H9 (cell line): ENCODE data around the gene MRPL48. TPM values are rescaled to one million over a fixed set of nuclear protein-coding genes. Genes with fewer than 3 reads are reported as not detected.

Source experiments
- DNase-seq: peaks from one replicate; pipeline ENCODE4 v3.0.0-alpha.2; 2017
- H2AFZ ChIP-seq: one replicate; pipeline ENCODE4 v1.6.1; 2013; ENCODE audit warnings: mild to moderate bottlenecking, low read length, control low read depth, moderate library complexity
- H2AK5ac ChIP-seq: 2 replicates; pipeline ENCODE4 v1.6.1; 2013; ENCODE audit warnings: low read length, control low read depth, mixed read lengths; ENCODE audit not compliant: insufficient read length
- H2BK120ac ChIP-seq: one replicate; pipeline ENCODE4 v1.6.1; 2013; ENCODE audit warnings: low read depth, mild to moderate bottlenecking, low read length, control low read depth, inconsistent platforms; ENCODE audit not compliant: poor library complexity, severe bottlenecking
- H2BK12ac ChIP-seq: 2 replicates; pipeline ENCODE4 v1.6.1; 2013; ENCODE audit warnings: low read length, control low read depth, mixed read lengths, low read depth; ENCODE audit not compliant: insufficient read length
- H2BK15ac ChIP-seq: 2 replicates; pipeline ENCODE4 v1.6.1; 2013; ENCODE audit warnings: low read depth, low read length, control low read depth
- H2BK20ac ChIP-seq: one replicate; pipeline ENCODE4 v1.6.1; 2013; ENCODE audit warnings: low read depth, mild to moderate bottlenecking, low read length, control low read depth, inconsistent platforms; ENCODE audit not compliant: poor library complexity, severe bottlenecking
- H2BK5ac ChIP-seq: 2 replicates; pipeline ENCODE4 v1.6.1; 2013; ENCODE audit warnings: low read length, control low read depth, mixed read lengths; ENCODE audit not compliant: insufficient read length
- H3K14ac ChIP-seq: 2 replicates; pipeline ENCODE4 v1.6.1; 2013; ENCODE audit warnings: low read length, control low read depth; ENCODE audit not compliant: insufficient read depth
- H3K18ac ChIP-seq: 2 replicates; pipeline ENCODE4 v1.6.1; 2013; ENCODE audit warnings: low read depth, mild to moderate bottlenecking, mixed read lengths, low read length, control low read depth; ENCODE audit not compliant: insufficient read length
- H3K23ac ChIP-seq: 2 replicates; pipeline ENCODE4 v1.6.1; 2013; ENCODE audit warnings: low read length, control low read depth, mixed read lengths, low read depth; ENCODE audit not compliant: insufficient read length
- H3K23me2 ChIP-seq: 2 replicates; pipeline ENCODE4 v1.6.1; 2013; ENCODE audit warnings: low read depth, mild to moderate bottlenecking, mixed read lengths, low read length, control low read depth; ENCODE audit not compliant: insufficient read length, poor library complexity, severe bottlenecking
- H3K27ac ChIP-seq: 2 replicates; pipeline ENCODE4 v1.5.1; 2013; ENCODE audit warnings: low read length, control low read depth, mixed read lengths, low read depth; ENCODE audit not compliant: insufficient read length
- H3K27me3 ChIP-seq: 2 replicates; pipeline ENCODE4 v1.6.1; 2013; ENCODE audit warnings: low read length, control low read depth, inconsistent platforms; ENCODE audit not compliant: insufficient read depth
- H3K4ac ChIP-seq: 2 replicates; pipeline ENCODE4 v1.6.1; 2013; ENCODE audit warnings: low read depth, mild to moderate bottlenecking, control low read depth, inconsistent platforms, low read length, moderate library complexity
- H3K4me1 ChIP-seq: 2 replicates; pipeline ENCODE4 v1.6.1; 2013; ENCODE audit warnings: low read length, control low read depth, inconsistent platforms; ENCODE audit not compliant: insufficient read depth
- H3K4me2 ChIP-seq: 2 replicates; pipeline ENCODE4 v1.6.1; 2013; ENCODE audit warnings: low read length, control low read depth, mixed read lengths; ENCODE audit not compliant: insufficient read length, insufficient read depth
- H3K56ac ChIP-seq: 2 replicates; pipeline ENCODE4 v1.6.1; 2013; ENCODE audit warnings: low read depth, mild to moderate bottlenecking, mixed read lengths, low read length, control low read depth; ENCODE audit not compliant: insufficient read length
- H3K79me1 ChIP-seq: 2 replicates; pipeline ENCODE4 v1.6.1; 2013; ENCODE audit warnings: low read depth, mild to moderate bottlenecking, moderate library complexity, low read length, control low read depth, inconsistent platforms; ENCODE audit not compliant: insufficient read depth, poor library complexity, severe bottlenecking
- H3K79me2 ChIP-seq: 2 replicates; pipeline ENCODE4 v1.6.1; 2013; ENCODE audit warnings: low read length, control low read depth, inconsistent platforms; ENCODE audit not compliant: insufficient read depth
- H3K9ac ChIP-seq: 2 replicates; pipeline ENCODE4 v1.6.1; 2013; ENCODE audit warnings: low read length, control low read depth, mixed read lengths; ENCODE audit not compliant: insufficient read length; ENCODE audit errors: extremely low read depth
- H3K9me3 ChIP-seq: one replicate; pipeline ENCODE4 v1.6.1; 2013; ENCODE audit warnings: low read depth, low read length, inconsistent platforms; ENCODE audit not compliant: control insufficient read depth
- H3T11ph ChIP-seq: one replicate; pipeline ENCODE4 v1.6.1; 2013; ENCODE audit warnings: mild to moderate bottlenecking, low read length, control low read depth, inconsistent platforms
- H4K20me1 ChIP-seq: one replicate; pipeline ENCODE4 v1.6.1; 2013; ENCODE audit not compliant: control insufficient read depth, insufficient read length, insufficient read depth
- H4K5ac ChIP-seq: 2 replicates; pipeline ENCODE4 v1.6.1; 2013; ENCODE audit warnings: low read depth, mild to moderate bottlenecking, mixed read lengths, low read length, control low read depth; ENCODE audit not compliant: insufficient read length
- H4K8ac ChIP-seq: replicated peaks from 2 replicates; pipeline ENCODE4 v1.6.1; 2013; ENCODE audit warnings: low read length, control low read depth, mixed read lengths, low read depth; ENCODE audit not compliant: insufficient read length
- H4K91ac ChIP-seq: 2 replicates; pipeline ENCODE4 v1.6.1; 2013; ENCODE audit warnings: low read depth, mild to moderate bottlenecking, moderate library complexity, mixed read lengths, low read length, control low read depth; ENCODE audit not compliant: insufficient read length
- H3K27ac Mint-ChIP-seq, 3 experiments: 2 replicates in 2 of 3; 3 replicates in 1 of 3; pipeline ENCODE4 v1.8.0; 2020 to 2021; ENCODE audit warnings: mixed read lengths in 3 of 3, mild to moderate bottlenecking in 1 of 3, moderate library complexity in 1 of 3
- H3K27me3 Mint-ChIP-seq: 2 replicates; pipeline ENCODE4 v1.8.0; 2021; ENCODE audit warnings: low read depth, mild to moderate bottlenecking, moderate library complexity, mixed read lengths
- H3K36me3 Mint-ChIP-seq, 3 experiments: 2 replicates in 2 of 3; 3 replicates in 1 of 3; pipeline ENCODE4 v1.8.0; 2020 to 2021; ENCODE audit warnings: low read depth in 3 of 3, mixed read lengths in 3 of 3; ENCODE audit not compliant: insufficient read depth in 1 of 3
- H3K4me1 Mint-ChIP-seq, 2 experiments: 2 replicates each; pipeline ENCODE4 v1.8.0; 2020; ENCODE audit warnings: mixed read lengths in 2 of 2
- H3K4me3 Mint-ChIP-seq, 2 experiments: 2 replicates in 1 of 2; 3 replicates in 1 of 2; pipeline ENCODE4 v1.8.0; 2020 to 2021; ENCODE audit warnings: mild to moderate bottlenecking in 2 of 2, mixed read lengths in 2 of 2, moderate library complexity in 1 of 2
- H3K9me3 Mint-ChIP-seq, 2 experiments: 2 replicates in 1 of 2; 3 replicates in 1 of 2; pipeline ENCODE4 v1.8.0; 2020; ENCODE audit warnings: mild to moderate bottlenecking in 2 of 2, mixed read lengths in 2 of 2, moderate library complexity in 1 of 2
- CTCF ChIP-seq: fragments of 200-600 bp; sonication (generic); conservative IDR thresholded peaks from 3 replicates; pipeline ENCODE4 v1.8.0; 2021; ENCODE audit warnings: antibody characterized with exemption, mild to moderate bottlenecking
- WGBS: extraction: QIAGEN DNeasy Blood & Tissue Kit; methylation state at CpG from one replicate; pipeline ENCODE4 v1.1.7; 2013; ENCODE audit warnings: missing lambda C conversion rate, low lambda C conversion rate, mixed read lengths; ENCODE audit not compliant: insufficient read length; ENCODE audit errors: extremely low coverage; 5-methylcytosine and 5-hydroxymethylcytosine counted together
- total RNA-seq: library from RNA; stranded (reverse); gene quantifications from 2 replicates; pipeline ENCODE4 v1.2.1, GENCODE V29; 2021

MRPL48 gene
- total RNA-seq, 1 experiment from 2014 or later = 36.4 TPM

DNA sequence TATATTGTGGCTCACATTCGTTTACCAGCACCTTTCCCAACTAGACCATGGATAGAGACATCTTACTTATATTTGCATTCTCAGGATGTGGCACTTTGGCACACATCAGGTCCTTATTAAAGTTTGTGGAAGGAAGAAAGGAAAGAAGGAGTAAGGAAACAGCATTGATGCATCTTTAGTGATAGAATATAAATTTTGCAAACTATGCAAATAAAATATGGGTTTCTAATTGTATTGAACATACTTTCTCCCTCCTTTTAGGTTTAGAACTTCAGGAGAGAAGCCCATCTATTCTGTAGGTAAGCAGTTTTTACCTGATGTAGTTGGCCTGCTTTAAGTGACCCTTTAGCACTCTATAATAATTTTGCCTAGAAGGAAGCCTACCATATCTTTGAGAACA lies 20.4 kb downstream of the MRPL48 start:
- no peak overlapping the region for H2AFZ ChIP-seq
- H3K79me1 ChIP-seq = no peaks in the 10 kb centered on the region
- peaks cover 4 to 20% (median 8%) of the 10 kb centered on the region in 3 experiments; a peak in 4 of 7 replicates for H3K36me3 Mint-ChIP-seq
- H2BK120ac ChIP-seq = no peak overlapping the region
- no peak overlapping the region for H3K4me2 ChIP-seq
- no peak overlapping the region for H3K18ac ChIP-seq
- no peak overlapping the region for H3T11ph ChIP-seq
- H4K20me1 ChIP-seq = no peaks in the 10 kb centered on the region
- H4K8ac ChIP-seq = no peak overlapping the region
- H3K27me3 ChIP-seq = no peaks in the 10 kb centered on the region
- no peaks in the 10 kb centered on the region for H3K9me3 ChIP-seq
- H2BK12ac ChIP-seq = no peak overlapping the region
- H4K91ac ChIP-seq = no peak overlapping the region
- H2BK20ac ChIP-seq = no peak overlapping the region
- no peak for TF ChIP-seq CTCF
- no peaks in the 10 kb centered on the region for H3K27me3 Mint-ChIP-seq
- no CpG with 5 or more reads among the region's 1 CpG for WGBS
- no peaks in the 10 kb centered on the region for H3K23me2 ChIP-seq
- no peak overlapping the region for H3K4me3 Mint-ChIP-seq
- H2BK15ac ChIP-seq = no peak overlapping the region
- no peaks in the 10 kb centered on the region for H3K79me2 ChIP-seq
- H2AK5ac ChIP-seq = no peak overlapping the region
- no peak overlapping the region for H3K27ac Mint-ChIP-seq
- H3K9me3 Mint-ChIP-seq = no peaks in the 10 kb centered on the region
- H3K4me1 Mint-ChIP-seq = no peaks in the 10 kb centered on the region
- H3K4me1 ChIP-seq = no peaks in the 10 kb centered on the region
- H2BK5ac ChIP-seq = no peak overlapping the region
- no peak overlapping the region for H3K14ac ChIP-seq
- no peak overlapping the region for H4K5ac ChIP-seq
- no peak for DNase-seq
- no peak overlapping the region for H3K23ac ChIP-seq
- no peak overlapping the region for H3K9ac ChIP-seq
- no peak overlapping the region for H3K27ac ChIP-seq
- no peak overlapping the region for H3K56ac ChIP-seq
- no peak overlapping the region for H3K4ac ChIP-seq
